Activated T-helper 17 cell treated with anti-CD3 and anti-CD28 coated beads, Interleukin-2, amount 50 U/mL, for 72 hours (primary cell): ENCODE results near the gene KRTAP10-1. TPM values are rescaled to one million over a fixed set of nuclear protein-coding genes. Genes with fewer than 3 reads are reported as not detected.

Experiments
- ATAC-seq: fragments of 150-1000 bp; cut with Tn5 transposase; replicated peaks from 2 replicates; pipeline ENCODE4 v1.10.0; 2021; ENCODE audit warnings: mild to moderate bottlenecking, moderate library complexity
- H3K27ac Mint-ChIP-seq: one replicate; pipeline ENCODE4 v1.8.0; 2022; ENCODE audit warnings: mixed read lengths
- H3K27me3 Mint-ChIP-seq: one replicate; pipeline ENCODE4 v1.8.0; 2022; ENCODE audit warnings: mixed read lengths
- H3K36me3 Mint-ChIP-seq: one replicate; pipeline ENCODE4 v1.8.0; 2022; ENCODE audit warnings: low read depth, mild to moderate bottlenecking, mixed read lengths
- H3K4me1 Mint-ChIP-seq: one replicate; pipeline ENCODE4 v1.8.0; 2022; ENCODE audit warnings: mixed read lengths
- H3K4me3 Mint-ChIP-seq: one replicate; pipeline ENCODE4 v1.8.0; 2022; ENCODE audit warnings: mild to moderate bottlenecking, mixed read lengths
- H3K9me3 Mint-ChIP-seq: one replicate; pipeline ENCODE4 v1.8.0; 2022; ENCODE audit warnings: mixed read lengths
- total RNA-seq, 2 donors: library from RNA; stranded (reverse); gene quantifications; one replicate each; pipeline ENCODE4 v1.2.3, GENCODE V29; 2022

Gene KRTAP10-1
- total RNA-seq, 2 donors from 2014 or later: not detected

- ATAC-seq: no peak
- no peaks in the 10 kb centered on the region for H3K4me1 Mint-ChIP-seq
- H3K36me3 Mint-ChIP-seq: no peaks in the 10 kb centered on the region
- H3K4me3 Mint-ChIP-seq: no peak overlapping the region
- no peak overlapping the region for H3K27ac Mint-ChIP-seq
- H3K27me3 Mint-ChIP-seq: peaks cover 3% of the 10 kb centered on the region
- H3K9me3 Mint-ChIP-seq: peaks cover 4% of the 10 kb centered on the region
Observed at GRCh38 chr21:44513389-44514217, 26.4 kb downstream of the KRTAP10-1 start.

GRCh38 chr21:44512496-44513388 lies 27.3 kb downstream of the KRTAP10-1 start:
- Mint-ChIP-seq H3K9me3 (peaks cover under 1% of the 10 kb centered on the region), H3K27ac (no peak overlapping the region), H3K36me3 (no peaks in the 10 kb centered on the region), H3K4me1 (no peaks in the 10 kb centered on the region), H3K27me3 (peaks cover 3% of the 10 kb centered on the region), H3K4me3 (no peak overlapping the region)
- no peak for ATAC-seq

- Mint-ChIP-seq H3K4me3 (no peak overlapping the region), H3K4me1 (no peaks in the 10 kb centered on the region), H3K9me3 (no peaks in the 10 kb centered on the region), H3K36me3 (no peaks in the 10 kb centered on the region), H3K27me3 (peaks cover 3% of the 10 kb centered on the region), H3K27ac (no peak overlapping the region)
- ATAC-seq: no peak
Observed at GRCh38 chr21:44511938-44512275, 28.1 kb downstream of the KRTAP10-1 start.

- ATAC-seq: no peak
- H3K36me3 Mint-ChIP-seq: no peaks in the 10 kb centered on the region
- H3K27ac Mint-ChIP-seq: no peak overlapping the region
- H3K4me1 Mint-ChIP-seq: no peaks in the 10 kb centered on the region
- no peaks in the 10 kb centered on the region for H3K9me3 Mint-ChIP-seq
- H3K27me3 Mint-ChIP-seq: peaks cover 3% of the 10 kb centered on the region
- peak overlapping the region; percentile 23 for H3K4me3 Mint-ChIP-seq
Observed at GRCh38 chr21:44511219-44511937, 28.6 kb downstream of the KRTAP10-1 start.

GRCh38 chr21:44510508-44511218 lies 29.3 kb downstream of the KRTAP10-1 start:
- peak overlapping the region; percentile 23 for H3K4me3 Mint-ChIP-seq
- H3K36me3 Mint-ChIP-seq: no peaks in the 10 kb centered on the region
- H3K9me3 Mint-ChIP-seq: no peaks in the 10 kb centered on the region
- H3K27me3 Mint-ChIP-seq: peaks cover 3% of the 10 kb centered on the region
- no peak overlapping the region for H3K27ac Mint-ChIP-seq
- no peaks in the 10 kb centered on the region for H3K4me1 Mint-ChIP-seq
- peak; percentile 90 for ATAC-seq

GRCh38 chr21:44510109-44510507 lies 29.9 kb downstream of the KRTAP10-1 start:
- H3K4me1 Mint-ChIP-seq: no peaks in the 10 kb centered on the region
- H3K36me3 Mint-ChIP-seq: no peaks in the 10 kb centered on the region
- ATAC-seq: no peak
- H3K27ac Mint-ChIP-seq: no peak overlapping the region
- H3K9me3 Mint-ChIP-seq: no peaks in the 10 kb centered on the region
- no peak overlapping the region for H3K4me3 Mint-ChIP-seq
- H3K27me3 Mint-ChIP-seq: peaks cover 3% of the 10 kb centered on the region

- Mint-ChIP-seq H3K9me3 (no peaks in the 10 kb centered on the region), H3K36me3 (no peaks in the 10 kb centered on the region), H3K4me1 (no peaks in the 10 kb centered on the region), H3K27ac (no peak overlapping the region), H3K4me3 (no peak overlapping the region), H3K27me3 (peaks cover 3% of the 10 kb centered on the region)
- no peak for ATAC-seq
Observed at GRCh38 chr21:44509539-44509938, 30.5 kb downstream of the KRTAP10-1 start.

GRCh38 chr21:44508711-44509445 lies 31.1 kb downstream of the KRTAP10-1 start:
- ATAC-seq: no peak
- H3K9me3 Mint-ChIP-seq: no peaks in the 10 kb centered on the region
- H3K4me1 Mint-ChIP-seq: no peaks in the 10 kb centered on the region
- H3K27me3 Mint-ChIP-seq: peaks cover 3% of the 10 kb centered on the region
- no peak overlapping the region for H3K27ac Mint-ChIP-seq
- no peak overlapping the region for H3K4me3 Mint-ChIP-seq
- no peaks in the 10 kb centered on the region for H3K36me3 Mint-ChIP-seq

GRCh38 chr21:44508426-44508710 lies 31.6 kb downstream of the KRTAP10-1 start:
- Mint-ChIP-seq H3K36me3 (no peaks in the 10 kb centered on the region), H3K27ac (no peak overlapping the region), H3K27me3 (peaks cover 3% of the 10 kb centered on the region), H3K4me1 (no peaks in the 10 kb centered on the region), H3K9me3 (no peaks in the 10 kb centered on the region), H3K4me3 (no peak overlapping the region)
- ATAC-seq: no peak

- Mint-ChIP-seq H3K27me3 (peaks cover 3% of the 10 kb centered on the region), H3K9me3 (no peaks in the 10 kb centered on the region), H3K4me3 (no peak overlapping the region), H3K36me3 (no peaks in the 10 kb centered on the region), H3K27ac (no peak overlapping the region), H3K4me1 (no peaks in the 10 kb centered on the region)
- ATAC-seq: no peak
Observed at GRCh38 chr21:44507673-44508425, 32.1 kb downstream of the KRTAP10-1 start.

GRCh38 chr21:44506279-44507255 lies 33.4 kb downstream of the KRTAP10-1 start:
- H3K27me3 Mint-ChIP-seq: peaks cover 3% of the 10 kb centered on the region
- no peak overlapping the region for H3K27ac Mint-ChIP-seq
- ATAC-seq: no peak
- H3K9me3 Mint-ChIP-seq: no peaks in the 10 kb centered on the region
- no peaks in the 10 kb centered on the region for H3K36me3 Mint-ChIP-seq
- no peaks in the 10 kb centered on the region for H3K4me1 Mint-ChIP-seq
- no peak overlapping the region for H3K4me3 Mint-ChIP-seq

GRCh38 chr21:44505673-44506278 lies 34.2 kb downstream of the KRTAP10-1 start:
- Mint-ChIP-seq H3K4me1 (no peaks in the 10 kb centered on the region), H3K9me3 (no peaks in the 10 kb centered on the region), H3K4me3 (no peak overlapping the region), H3K36me3 (no peaks in the 10 kb centered on the region), H3K27me3 (peaks cover 3% of the 10 kb centered on the region), H3K27ac (no peak overlapping the region)
- ATAC-seq: no peak
